ENCODE measurements around the gene PLEKHA5. TPM values are rescaled to one million over a fixed set of nuclear protein-coding genes. Genes with fewer than 3 reads are reported as not detected.

The PLEKHA5 gene
- total RNA-seq, 4 donors from 2014 or later = 21.3 to 22.9 (median 21.4) TPM

DNA sequence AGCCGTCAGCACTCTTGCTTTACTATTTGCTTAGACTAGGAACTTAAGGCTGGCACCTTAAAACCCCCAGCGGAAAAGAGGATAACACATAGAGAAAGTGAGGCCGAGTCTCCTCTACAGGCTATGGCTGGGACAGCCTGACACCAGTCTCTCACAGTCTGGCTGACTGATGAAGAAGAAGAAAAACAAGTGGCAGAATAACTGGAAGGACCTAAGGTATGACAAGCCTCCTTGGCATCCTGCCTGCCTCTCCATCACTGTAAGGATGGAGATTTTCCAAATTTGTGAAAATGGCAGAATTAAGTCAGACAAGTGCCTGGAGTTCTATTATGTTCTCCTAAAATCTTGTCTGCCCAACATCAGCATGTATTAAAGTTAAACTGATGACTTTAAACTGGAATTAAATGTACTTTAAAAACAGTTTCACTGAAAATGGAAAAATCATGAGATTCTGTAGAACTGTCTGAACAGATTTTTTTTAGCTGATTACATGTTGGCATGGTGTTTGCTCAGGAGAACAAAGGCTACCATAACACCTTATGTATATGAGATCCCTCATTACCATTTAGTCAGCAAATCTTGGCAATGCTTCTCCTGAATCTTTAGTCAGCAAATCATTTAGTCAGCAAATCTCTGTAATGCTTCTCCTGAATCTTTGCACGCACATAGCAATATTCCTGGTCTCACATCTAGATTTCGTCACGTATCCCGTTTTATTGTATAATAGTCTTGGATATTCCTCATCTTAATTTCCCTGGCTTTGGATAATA lies 169.5 kb downstream of the PLEKHA5 start:
- H3K27me3 ChIP-seq = no peaks in the 10 kb centered on the region
- TF ChIP-seq POLR2A (IDR thresholded peaks at IDR 0.05) (no peak), EP300 (IDR thresholded peaks at IDR 0.05) (no peak)
- TF ChIP-seq, protein P1, sequence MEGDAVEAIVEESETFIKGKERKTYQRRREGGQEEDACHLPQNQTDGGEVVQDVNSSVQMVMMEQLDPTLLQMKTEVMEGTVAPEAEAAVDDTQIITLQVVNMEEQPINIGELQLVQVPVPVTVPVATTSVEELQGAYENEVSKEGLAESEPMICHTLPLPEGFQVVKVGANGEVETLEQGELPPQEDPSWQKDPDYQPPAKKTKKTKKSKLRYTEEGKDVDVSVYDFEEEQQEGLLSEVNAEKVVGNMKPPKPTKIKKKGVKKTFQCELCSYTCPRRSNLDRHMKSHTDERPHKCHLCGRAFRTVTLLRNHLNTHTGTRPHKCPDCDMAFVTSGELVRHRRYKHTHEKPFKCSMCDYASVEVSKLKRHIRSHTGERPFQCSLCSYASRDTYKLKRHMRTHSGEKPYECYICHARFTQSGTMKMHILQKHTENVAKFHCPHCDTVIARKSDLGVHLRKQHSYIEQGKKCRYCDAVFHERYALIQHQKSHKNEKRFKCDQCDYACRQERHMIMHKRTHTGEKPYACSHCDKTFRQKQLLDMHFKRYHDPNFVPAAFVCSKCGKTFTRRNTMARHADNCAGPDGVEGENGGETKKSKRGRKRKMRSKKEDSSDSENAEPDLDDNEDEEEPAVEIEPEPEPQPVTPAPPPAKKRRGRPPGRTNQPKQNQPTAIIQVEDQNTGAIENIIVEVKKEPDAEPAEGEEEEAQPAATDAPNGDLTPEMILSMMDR (IDR thresholded peaks at IDR 0.05) = no peak
- H3K27ac ChIP-seq = no peak overlapping the region
- peaks cover 0 to 9% (median 0%) of the 10 kb centered on the region in 3 donors for H3K36me3 ChIP-seq
- 92 to 99% methylated on average over 7 of the region's 7 CpGs for WGBS, 2 donors
- H3K4me3 ChIP-seq = no peak overlapping the region
- no peaks in the 10 kb centered on the region for H3K9me3 ChIP-seq
- H3K4me1 ChIP-seq = no peaks in the 10 kb centered on the region
- DNase-seq (ENCODE audit: low spot score in 2 of 2) = no peak

DNA sequence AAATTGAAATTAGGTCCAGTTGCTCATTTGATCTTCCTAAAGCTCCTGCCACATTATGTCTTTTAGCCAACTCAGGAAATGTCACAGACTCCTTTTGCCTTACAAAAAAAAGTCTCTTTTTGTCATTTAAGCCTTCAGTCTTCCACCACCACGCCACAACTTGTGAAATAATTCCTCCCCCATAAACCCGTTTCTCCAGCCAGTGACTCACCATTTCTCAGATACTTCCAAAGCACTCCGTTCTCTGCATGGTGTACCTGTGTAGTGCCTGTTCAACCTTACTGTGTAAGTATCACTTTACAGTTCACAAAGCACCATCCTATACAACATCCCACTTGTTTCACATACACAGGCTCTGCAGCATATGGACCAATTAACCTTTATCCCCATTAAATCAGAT lies 170.2 kb downstream of the PLEKHA5 start:
- 84 to 86% methylated on average over 3 of the region's 3 CpGs for WGBS, 2 donors
- Histone ChIP-seq H3K9me3 (no peaks in the 10 kb centered on the region), H3K4me3 (no peak overlapping the region), H3K4me1 (no peaks in the 10 kb centered on the region), H3K27ac (no peak overlapping the region), H3K36me3 (peaks cover 0 to 9% (median 0%) of the 10 kb centered on the region in 3 donors), H3K27me3 (no peaks in the 10 kb centered on the region)
- TF ChIP-seq POLR2A (IDR thresholded peaks at IDR 0.05) (no peak), EP300 (IDR thresholded peaks at IDR 0.05) (no peak)
- TF ChIP-seq, protein P1 (IDR thresholded peaks at IDR 0.05) = no peak
- no peak for DNase-seq (ENCODE audit: low spot score in 2 of 2)

DNA sequence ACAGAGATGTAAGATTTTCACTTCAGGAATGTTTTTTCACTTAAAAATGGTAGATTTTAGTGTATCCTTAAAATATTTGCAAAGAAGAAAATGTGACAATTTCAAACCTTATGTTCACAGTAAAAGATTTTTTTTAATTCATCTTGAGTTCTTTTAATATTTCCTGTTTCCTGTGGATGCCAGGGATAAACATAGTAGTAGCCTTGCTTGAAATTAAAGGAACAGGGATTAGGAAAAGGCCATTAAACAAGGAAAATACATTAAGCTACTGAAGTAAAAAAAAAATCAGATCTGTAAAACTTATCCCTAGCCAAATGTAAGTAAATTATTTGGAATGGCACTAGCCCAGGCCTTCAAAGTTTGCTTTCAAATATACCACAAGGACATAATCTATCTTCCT lies 171.7 kb downstream of the PLEKHA5 start:
- H3K27me3 ChIP-seq = no peaks in the 10 kb centered on the region
- no peak overlapping the region for H3K27ac ChIP-seq
- H3K36me3 ChIP-seq = peaks cover 0 to 12% (median 0%) of the 10 kb centered on the region in 3 donors
- no peak overlapping the region for H3K4me3 ChIP-seq
- no peaks in the 10 kb centered on the region for H3K4me1 ChIP-seq
- DNase-seq (ENCODE audit: low spot score in 2 of 2) = no peak
- no peaks in the 10 kb centered on the region for H3K9me3 ChIP-seq
- TF ChIP-seq, protein P1 (IDR thresholded peaks at IDR 0.05) = no peak
- TF ChIP-seq EP300 (IDR thresholded peaks at IDR 0.05) = no peak
- no peak for TF ChIP-seq POLR2A (IDR thresholded peaks at IDR 0.05)

DNA sequence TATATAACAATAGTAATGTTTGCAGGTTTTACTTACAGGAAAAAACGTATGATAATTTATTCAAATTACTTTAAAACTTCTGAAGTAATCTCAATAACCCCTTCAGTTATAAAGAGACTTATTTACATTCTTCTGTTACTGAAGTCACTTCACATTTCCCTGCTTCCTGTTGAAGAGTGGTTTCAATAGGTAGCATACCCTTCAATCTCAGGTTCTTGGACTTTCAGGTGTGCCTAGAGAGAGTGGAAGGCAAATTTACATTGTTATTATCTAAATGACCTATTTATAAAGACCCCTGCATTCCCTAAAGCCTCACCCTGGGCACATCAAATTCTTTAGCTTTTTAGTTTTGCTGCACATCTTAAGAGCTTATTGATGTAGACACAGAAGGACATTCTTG lies 172.2 kb downstream of the PLEKHA5 start:
- Histone ChIP-seq H3K4me1 (no peaks in the 10 kb centered on the region), H3K9me3 (no peaks in the 10 kb centered on the region), H3K27me3 (no peaks in the 10 kb centered on the region), H3K36me3 (peaks cover 0 to 16% (median 0%) of the 10 kb centered on the region in 3 donors), H3K27ac (no peak overlapping the region), H3K4me3 (no peak overlapping the region)
- WGBS, 2 donors = 51 to 57% methylated on average over 1 of the region's 1 CpG
- TF ChIP-seq EP300 (IDR thresholded peaks at IDR 0.05) = no peak
- TF ChIP-seq, protein P1 (IDR thresholded peaks at IDR 0.05) = no peak
- no peak for TF ChIP-seq POLR2A (IDR thresholded peaks at IDR 0.05)
- DNase-seq (ENCODE audit: low spot score in 2 of 2) = no peak

DNA sequence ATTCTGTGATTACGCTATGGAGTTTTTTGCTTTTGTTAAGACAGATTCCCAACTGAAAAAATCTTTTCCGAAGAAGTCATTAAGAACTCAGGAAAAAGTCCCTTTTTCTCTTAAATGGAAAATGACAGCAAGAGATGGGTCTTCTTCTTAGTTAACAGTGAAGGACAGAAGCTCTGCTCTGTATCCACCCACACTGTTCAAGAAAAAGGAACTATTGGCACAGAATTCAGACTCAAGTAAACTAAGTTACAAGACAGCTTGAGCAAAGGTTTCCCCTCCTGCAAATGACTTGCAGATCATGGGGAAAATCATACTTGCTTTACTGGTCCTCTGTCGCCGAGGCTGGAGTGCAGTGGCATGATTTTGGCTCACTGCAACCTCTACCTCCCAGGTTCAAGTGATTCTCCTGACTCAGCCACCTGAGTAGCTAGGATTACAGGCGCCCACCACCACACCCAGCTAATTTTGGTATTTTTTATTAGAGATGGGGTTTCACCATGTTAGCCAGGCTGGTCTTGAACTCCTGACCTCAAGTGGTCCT lies 172.6 kb downstream of the PLEKHA5 start:
- no peak overlapping the region for H3K27ac ChIP-seq
- no peaks in the 10 kb centered on the region for H3K4me1 ChIP-seq
- H3K4me3 ChIP-seq = no peak overlapping the region
- no peaks in the 10 kb centered on the region for H3K27me3 ChIP-seq
- WGBS, 2 donors = 87 to 90% methylated on average over 5 of the region's 5 CpGs
- no peaks in the 10 kb centered on the region for H3K9me3 ChIP-seq
- no peak for TF ChIP-seq POLR2A (IDR thresholded peaks at IDR 0.05)
- no peak for TF ChIP-seq EP300 (IDR thresholded peaks at IDR 0.05)
- TF ChIP-seq, protein P1 (IDR thresholded peaks at IDR 0.05) = no peak
- H3K36me3 ChIP-seq = peaks cover 0 to 14% (median 0%) of the 10 kb centered on the region in 3 donors
- no peak for DNase-seq (ENCODE audit: low spot score in 2 of 2)
